ENCODE measurements around the gene ABCB1.

DNA sequence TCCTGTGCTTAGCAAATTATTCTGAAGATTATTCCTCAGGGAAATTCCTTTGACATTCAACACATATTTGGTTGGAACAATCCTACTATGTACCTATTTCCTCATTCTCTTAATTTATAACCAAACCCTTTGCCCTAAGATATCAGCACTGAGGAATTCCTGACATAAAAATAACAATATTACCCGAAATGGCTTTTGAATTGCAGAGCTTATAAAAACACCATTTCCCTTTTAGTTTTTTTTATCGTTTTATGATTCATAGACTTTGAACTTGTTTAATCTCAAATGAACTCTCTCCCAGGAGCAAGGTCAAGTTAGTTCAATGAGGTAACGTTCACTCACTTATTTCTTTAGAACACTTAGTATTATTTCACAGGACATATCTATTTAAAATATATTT lies 7.7 kb upstream of the ABCB1 start:
- TF ChIP-seq, protein P1, sequence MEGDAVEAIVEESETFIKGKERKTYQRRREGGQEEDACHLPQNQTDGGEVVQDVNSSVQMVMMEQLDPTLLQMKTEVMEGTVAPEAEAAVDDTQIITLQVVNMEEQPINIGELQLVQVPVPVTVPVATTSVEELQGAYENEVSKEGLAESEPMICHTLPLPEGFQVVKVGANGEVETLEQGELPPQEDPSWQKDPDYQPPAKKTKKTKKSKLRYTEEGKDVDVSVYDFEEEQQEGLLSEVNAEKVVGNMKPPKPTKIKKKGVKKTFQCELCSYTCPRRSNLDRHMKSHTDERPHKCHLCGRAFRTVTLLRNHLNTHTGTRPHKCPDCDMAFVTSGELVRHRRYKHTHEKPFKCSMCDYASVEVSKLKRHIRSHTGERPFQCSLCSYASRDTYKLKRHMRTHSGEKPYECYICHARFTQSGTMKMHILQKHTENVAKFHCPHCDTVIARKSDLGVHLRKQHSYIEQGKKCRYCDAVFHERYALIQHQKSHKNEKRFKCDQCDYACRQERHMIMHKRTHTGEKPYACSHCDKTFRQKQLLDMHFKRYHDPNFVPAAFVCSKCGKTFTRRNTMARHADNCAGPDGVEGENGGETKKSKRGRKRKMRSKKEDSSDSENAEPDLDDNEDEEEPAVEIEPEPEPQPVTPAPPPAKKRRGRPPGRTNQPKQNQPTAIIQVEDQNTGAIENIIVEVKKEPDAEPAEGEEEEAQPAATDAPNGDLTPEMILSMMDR (IDR thresholded peaks at IDR 0.05; ENCODE audit: low read length) = no peak
- no peak for TF ChIP-seq EZH2phosphoT487 (IDR thresholded peaks at IDR 0.05; ENCODE audit: low read length)
- no peak for TF ChIP-seq EZH2 (optimal IDR thresholded peaks at IDR 0.05; ENCODE audit: low read depth, low read length)

All from MM.1S (cell line).